Measurements from ENCODE around the gene STAM2.
"Not testable (repeated sequence)": the region's sequence is repeated elsewhere in the genome, so short reads cannot be mapped to it uniquely, and the experiment has no call there.

The STAM2 gene

DNA sequence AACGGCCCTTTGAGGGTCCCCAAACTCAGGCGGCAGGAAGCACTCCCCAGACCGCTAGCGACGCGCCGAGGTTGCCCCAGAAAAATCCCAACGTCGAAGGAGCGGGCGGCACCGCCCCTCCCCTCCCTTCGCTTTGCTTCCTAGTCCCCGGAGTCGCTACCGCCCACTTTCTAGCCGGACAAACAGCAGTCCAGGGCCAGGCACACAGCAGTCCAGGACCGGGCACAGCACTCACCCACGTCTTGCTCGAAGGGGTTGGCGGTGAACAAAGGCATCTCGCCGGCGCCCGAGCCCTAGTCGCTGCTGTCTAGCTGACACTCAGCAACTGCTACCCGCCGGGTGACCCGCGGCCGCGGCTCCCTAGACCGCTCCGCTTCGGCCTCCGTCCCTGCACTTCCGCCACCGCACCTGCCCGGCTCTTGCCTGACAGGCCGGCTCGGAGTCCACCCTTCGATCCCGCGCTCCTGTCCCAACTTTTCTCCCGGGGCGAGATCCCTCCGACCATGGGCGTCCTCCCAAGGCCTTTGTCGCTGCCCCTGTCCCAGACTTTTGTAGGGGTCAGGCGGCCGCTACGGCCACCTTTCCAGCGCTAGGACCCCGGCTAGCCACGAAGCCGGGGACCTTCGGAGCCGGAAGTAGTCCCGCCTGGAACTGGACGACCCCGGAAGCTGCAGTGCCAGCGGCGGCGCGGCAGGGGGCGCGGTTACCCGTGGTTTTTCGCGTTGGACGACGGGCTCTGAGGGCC, at the start of gene STAM2:
Gene STAM2 (minus strand): TSS at position 396 of the 745 bp plus-strand sequence. CDS start 121 bp downstream, at position 275.
- peak; percentile 87 for DNase-seq (ENCODE audit: low read depth in 2 of 2)

DNA sequence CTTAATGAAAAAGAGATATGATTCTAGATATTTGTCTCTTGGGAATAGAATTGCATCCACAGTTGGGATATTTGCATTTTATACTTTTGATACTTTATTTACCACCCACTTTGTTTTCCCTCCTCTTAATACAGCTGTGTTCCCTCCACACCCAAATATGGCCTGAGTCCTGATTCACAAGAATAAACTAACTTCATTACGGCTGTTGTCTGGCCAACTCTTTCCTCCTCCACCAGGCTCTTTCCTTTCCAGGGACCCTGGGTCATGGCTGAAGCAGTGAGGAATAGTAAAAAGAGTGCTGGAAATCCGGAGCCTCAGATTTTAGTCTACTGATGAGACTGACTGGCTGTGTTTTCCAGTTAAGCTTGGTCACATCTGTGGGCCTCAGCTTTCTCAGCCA, 48.4 kb upstream of the STAM2 start:
- no peak for DNase-seq (ENCODE audit: low read depth in 2 of 2)

- no peak for DNase-seq (ENCODE audit: low read depth in 2 of 2)
These were observed 47.5 kb upstream of the STAM2 start for GRCh38 chr2:152222975-152223637.

- no peak for DNase-seq (ENCODE audit: low read depth in 2 of 2)
These were observed 46.3 kb upstream of the STAM2 start for GRCh38 chr2:152221839-152222238.

GRCh38 chr2:152219077-152219828, 43.7 kb upstream of the STAM2 start:
- DNase-seq (ENCODE audit: low read depth in 2 of 2) = no peak

- DNase-seq (ENCODE audit: low read depth in 2 of 2) = no peak
These were observed 25.9 kb upstream of the STAM2 start for GRCh38 chr2:152201466-152201830.

DNA sequence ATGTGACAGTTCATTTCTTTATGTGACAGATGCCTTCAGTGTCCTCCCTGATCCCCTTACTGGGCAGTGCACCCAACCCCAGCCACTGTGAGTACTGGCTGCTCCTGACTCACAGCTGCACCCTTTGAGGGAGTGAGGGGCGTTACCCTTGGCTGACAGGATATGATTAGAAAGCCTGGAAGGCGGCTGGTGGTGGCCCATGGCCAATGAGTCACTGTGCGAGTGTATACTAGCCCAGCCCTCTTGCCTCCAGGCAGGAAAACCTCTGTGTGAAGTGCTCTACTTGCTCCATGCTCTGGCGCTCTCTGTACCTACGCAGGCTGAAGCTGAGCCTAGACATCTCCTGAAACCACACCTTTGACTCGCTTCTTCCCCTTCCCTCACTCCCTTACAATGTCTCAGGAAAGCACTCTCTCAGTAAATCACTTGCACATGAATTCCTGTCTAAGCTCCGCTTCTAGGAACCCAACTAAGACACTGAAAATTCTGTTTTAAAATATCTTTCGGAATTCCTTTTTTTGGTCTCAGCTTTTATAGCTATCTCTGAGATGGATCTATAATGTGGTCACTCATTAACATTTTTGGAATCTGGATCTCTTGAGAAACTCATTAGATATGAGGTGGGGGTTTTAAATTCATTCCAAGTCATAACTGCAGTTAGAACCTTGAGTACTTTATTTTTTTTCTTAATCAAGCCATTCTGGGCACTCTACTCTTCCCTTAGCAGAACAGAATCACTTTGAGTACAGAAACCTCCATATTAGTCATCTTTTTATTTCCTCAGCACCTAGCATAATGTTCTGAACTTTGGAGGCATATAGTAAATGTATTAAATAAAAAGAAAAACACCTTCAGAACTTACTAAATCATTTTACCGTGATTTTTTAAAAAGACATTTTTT, 25.3 kb upstream of the STAM2 start:
- DNase-seq (ENCODE audit: low read depth in 2 of 2) = no peak

GRCh38 chr2:152200101-152200500, 24.5 kb upstream of the STAM2 start:
- DNase-seq (ENCODE audit: low read depth in 2 of 2) = no peak

DNA sequence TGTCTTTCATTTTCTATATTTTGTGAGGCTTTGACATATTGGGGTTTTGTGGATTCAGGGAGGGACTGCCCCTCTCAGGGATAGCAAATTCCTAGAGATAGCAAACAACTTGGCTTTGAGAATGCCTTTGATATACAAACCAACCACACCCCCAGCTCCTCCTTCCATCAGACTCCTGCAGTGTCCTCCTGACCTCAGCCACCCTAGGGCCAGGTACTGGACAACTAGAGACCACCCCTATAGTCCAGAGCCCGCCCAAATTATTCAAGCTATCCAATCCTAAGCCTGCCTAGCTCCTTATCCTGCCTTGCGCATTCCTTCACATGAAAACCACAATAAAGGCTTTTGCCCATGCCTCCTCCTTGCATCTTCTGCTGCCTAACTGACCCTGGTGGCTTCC, 22.9 kb upstream of the STAM2 start:
- DNase-seq (ENCODE audit: low read depth in 2 of 2) = no peak

- DNase-seq (ENCODE audit: low read depth in 2 of 2) = not testable (repeated sequence)
These were observed 22.1 kb upstream of the STAM2 start for GRCh38 chr2:152197508-152198284.

DNA sequence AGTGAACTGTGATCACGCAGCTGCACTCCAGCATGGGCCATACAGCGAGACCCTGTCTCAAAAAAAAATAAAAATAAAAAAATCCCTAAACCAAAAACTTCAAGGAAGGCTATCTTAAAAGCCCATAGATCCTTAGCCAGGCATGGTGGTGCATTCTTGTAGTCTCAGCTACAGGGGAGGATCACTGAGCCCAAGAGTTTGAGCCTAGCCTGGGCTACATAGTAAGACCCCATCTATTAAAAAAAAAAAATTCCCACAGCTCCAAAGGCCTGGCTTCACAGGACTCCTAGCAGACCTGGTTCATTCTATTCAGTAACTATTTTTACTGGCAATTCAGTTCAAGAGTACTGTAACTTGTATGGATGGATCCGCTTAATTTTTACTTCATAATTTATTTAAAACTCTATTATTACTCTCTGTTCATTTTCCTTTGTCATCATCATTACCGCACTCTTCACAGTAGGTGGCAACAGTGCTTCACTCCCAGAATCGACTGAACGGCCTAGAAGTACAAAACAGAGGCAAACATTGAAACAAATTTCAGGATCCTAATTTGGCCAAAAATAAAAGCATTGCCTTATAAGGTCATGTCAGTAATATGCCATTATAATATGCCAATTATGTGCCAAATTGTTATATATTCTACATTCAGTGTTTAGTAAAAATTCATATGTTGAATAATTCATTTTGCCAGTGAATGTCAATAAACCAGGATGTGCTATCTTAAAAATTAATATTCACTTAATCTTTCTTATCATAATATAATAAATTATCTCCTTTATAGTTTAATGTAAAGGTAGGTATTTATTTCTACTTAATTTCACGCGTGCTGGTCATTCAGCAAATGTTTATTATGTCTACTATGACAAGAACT, 14.3 kb upstream of the STAM2 start:
- no peak for DNase-seq (ENCODE audit: low read depth in 2 of 2)

GRCh38 chr2:152186808-152187207, 11.2 kb upstream of the STAM2 start:
- DNase-seq (ENCODE audit: low read depth in 2 of 2) = not testable (repeated sequence)

DNA sequence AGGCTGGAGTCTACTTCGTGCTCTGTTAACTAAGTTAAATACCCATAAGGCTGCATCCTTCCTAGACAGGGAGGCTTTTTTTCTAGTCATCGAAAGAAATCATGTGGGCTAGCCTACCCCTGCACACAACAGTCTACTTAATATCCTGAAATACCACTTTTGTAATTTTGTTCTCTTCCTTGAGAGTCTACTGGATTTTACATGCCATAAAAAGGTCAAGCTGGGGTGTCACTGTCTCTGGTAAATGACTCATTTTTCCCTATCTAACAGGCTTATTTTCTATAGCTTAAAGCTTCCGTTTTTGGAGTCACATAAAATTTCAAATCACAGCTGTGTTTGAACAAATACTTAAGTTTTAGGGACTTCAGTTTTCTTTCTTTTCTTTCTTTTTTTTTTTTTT, 10.7 kb upstream of the STAM2 start:
- DNase-seq (ENCODE audit: low read depth in 2 of 2) = no peak

- no peak for DNase-seq (ENCODE audit: low read depth in 2 of 2)
These were observed 8.0 kb upstream of the STAM2 start for GRCh38 chr2:152183401-152184073.

GRCh38 chr2:152177667-152178066, 2.1 kb upstream of the STAM2 start:
- not testable (repeated sequence) for DNase-seq (ENCODE audit: low read depth in 2 of 2)

- no peak for DNase-seq (ENCODE audit: low read depth in 2 of 2)
These were observed 651 bp upstream of the STAM2 start for GRCh38 chr2:152176113-152176714.

DNA sequence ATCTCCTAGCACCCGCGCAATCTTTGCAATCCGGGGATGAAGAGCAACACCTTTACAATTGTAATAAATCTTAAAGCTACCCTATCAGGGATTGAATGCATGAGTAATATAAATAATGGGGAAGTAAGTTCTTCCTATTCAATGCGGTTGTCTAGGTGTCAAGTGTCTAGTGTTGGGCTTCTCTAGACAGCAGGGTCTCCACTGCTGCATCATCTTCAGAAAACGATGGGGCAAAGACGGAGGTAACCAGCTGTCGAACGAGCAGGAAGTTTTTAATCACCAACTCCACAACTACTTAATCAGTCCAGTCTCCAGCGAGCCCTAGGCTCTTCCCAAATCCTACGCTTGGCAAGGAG, 573 bp downstream of the STAM2 start:
- no peak for DNase-seq (ENCODE audit: low read depth in 2 of 2)

- no peak for DNase-seq (ENCODE audit: low read depth in 2 of 2)
These were observed 989 bp downstream of the STAM2 start for GRCh38 chr2:152174574-152174973.

DNA sequence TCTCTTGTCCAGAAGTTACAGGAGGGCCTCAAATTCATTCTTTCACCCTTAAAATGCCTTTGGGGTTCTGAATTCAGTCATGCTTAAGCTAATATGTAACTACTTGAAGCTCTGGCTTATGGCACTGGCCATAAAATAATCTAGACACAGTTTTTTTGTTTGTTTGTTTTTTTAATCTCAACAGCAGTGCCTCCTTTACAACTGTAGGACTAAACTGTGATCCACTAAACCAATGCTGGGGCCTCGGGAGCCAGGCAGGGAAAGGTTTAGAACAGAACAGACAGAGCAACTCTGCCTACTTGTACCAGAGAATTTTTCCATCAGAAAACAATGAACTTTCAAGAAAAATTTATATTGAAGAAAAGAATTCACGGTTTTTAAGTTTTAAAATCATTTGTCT, 1.7 kb downstream of the STAM2 start:
- DNase-seq (ENCODE audit: low read depth in 2 of 2) = no peak

Data from stimulated activated CD8-positive, alpha-beta memory T cell treated with anti-CD3 and anti-CD28 coated beads, Interleukin-2, amount 100 ng/mL, for 1 hour (primary cell).